ENCODE results near the gene PRPH.
"Not testable (repeated sequence)": the region's sequence is repeated elsewhere in the genome, so short reads cannot be mapped to it uniquely, and the experiment has no call there.

Gene PRPH

GRCh38 chr12:49273726-49274395 lies 21.1 kb upstream of the PRPH start:
- TF ChIP-seq CTCF (IDR thresholded peaks at IDR 0.05; ENCODE audit: extremely low read depth, missing control alignments) = no peak
- DNase-seq (ENCODE audit: low spot score) = no peak

GRCh38 chr12:49274396-49275069 lies 20.4 kb upstream of the PRPH start:
- no peak for DNase-seq (ENCODE audit: low spot score)
- no peak for TF ChIP-seq CTCF (IDR thresholded peaks at IDR 0.05; ENCODE audit: extremely low read depth, missing control alignments)

GRCh38 chr12:49276304-49277290 lies 18.4 kb upstream of the PRPH start:
- TF ChIP-seq CTCF (IDR thresholded peaks at IDR 0.05; ENCODE audit: extremely low read depth, missing control alignments) = no peak
- no peak for DNase-seq (ENCODE audit: low spot score)

- no peak for TF ChIP-seq CTCF (IDR thresholded peaks at IDR 0.05; ENCODE audit: extremely low read depth, missing control alignments)
- no peak for DNase-seq (ENCODE audit: low spot score)
These were observed 17.5 kb upstream of the PRPH start for GRCh38 chr12:49277466-49277865.

- no peak for TF ChIP-seq CTCF (IDR thresholded peaks at IDR 0.05; ENCODE audit: extremely low read depth, missing control alignments)
- no peak for DNase-seq (ENCODE audit: low spot score)
These were observed 15.2 kb upstream of the PRPH start for GRCh38 chr12:49279706-49280159.

GRCh38 chr12:49280545-49280944 lies 14.4 kb upstream of the PRPH start:
- DNase-seq (ENCODE audit: low spot score) = not testable (repeated sequence)

- TF ChIP-seq CTCF (IDR thresholded peaks at IDR 0.05; ENCODE audit: extremely low read depth, missing control alignments) = no peak
- no peak for DNase-seq (ENCODE audit: low spot score)
These were observed 12.6 kb upstream of the PRPH start for GRCh38 chr12:49282302-49282701.

GRCh38 chr12:49282740-49283375 lies 12.1 kb upstream of the PRPH start:
- not testable (repeated sequence) for DNase-seq (ENCODE audit: low spot score)

Measured in GM20000 (cell line).